Stimulated activated CD8-positive, alpha-beta memory T cell treated with anti-CD3 and anti-CD28 coated beads, Interleukin-12 subunit alpha, Interleukin-12 subunit beta, amount 100 ng/mL, for 24 hours (primary cell): ENCODE measurements around the gene PLA2G4C.

Experiments
- DNase-seq: peaks from one replicate; pipeline ENCODE4 v3.0.0-alpha.2; 2020; ENCODE audit errors: extremely low read depth

The PLA2G4C gene

GRCh38 chr19:48053076-48053475 is 57.5 kb downstream of the PLA2G4C start:
- DNase-seq = no peak

GRCh38 chr19:48051335-48052033 is 59.1 kb downstream of the PLA2G4C start:
- DNase-seq = no peak

- DNase-seq = no peak
These were observed 66.1 kb downstream of the PLA2G4C start for GRCh38 chr19:48044561-48044960.

DNA sequence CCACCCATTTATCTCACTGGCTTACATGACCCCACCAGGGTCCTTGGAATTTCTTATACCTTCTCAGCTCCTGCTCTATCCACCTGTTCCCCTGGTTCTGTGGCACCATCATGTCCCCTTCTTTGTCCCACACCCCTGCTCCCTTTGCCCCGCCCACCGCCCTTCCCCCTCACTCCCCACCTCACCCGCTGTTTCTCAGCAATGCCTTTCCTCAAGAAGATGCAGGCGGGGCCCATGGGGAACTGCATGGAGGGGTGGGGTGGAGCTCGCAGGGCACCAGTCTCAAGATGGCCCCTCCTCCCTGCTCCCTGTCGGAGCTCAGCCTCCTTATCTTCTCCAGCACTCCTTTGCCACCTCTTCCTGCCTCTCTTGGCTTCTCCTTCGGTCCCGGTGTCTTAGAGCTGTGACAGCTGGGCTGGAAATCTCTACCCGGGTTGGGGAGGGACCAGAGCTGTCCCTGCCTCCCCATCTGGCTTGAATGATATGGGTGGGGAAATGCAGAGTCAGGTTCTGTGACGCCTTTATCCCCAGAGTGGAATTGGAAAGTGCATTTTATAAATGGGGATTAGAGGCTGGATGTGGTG is 66.8 kb downstream of the PLA2G4C start, which contains the start of gene CABP5:
CABP5 (minus strand) TSS at position 405 of the 584 bp plus-strand sequence; CDS start at position 248, 157 bp downstream.
- no peak for DNase-seq

DNA sequence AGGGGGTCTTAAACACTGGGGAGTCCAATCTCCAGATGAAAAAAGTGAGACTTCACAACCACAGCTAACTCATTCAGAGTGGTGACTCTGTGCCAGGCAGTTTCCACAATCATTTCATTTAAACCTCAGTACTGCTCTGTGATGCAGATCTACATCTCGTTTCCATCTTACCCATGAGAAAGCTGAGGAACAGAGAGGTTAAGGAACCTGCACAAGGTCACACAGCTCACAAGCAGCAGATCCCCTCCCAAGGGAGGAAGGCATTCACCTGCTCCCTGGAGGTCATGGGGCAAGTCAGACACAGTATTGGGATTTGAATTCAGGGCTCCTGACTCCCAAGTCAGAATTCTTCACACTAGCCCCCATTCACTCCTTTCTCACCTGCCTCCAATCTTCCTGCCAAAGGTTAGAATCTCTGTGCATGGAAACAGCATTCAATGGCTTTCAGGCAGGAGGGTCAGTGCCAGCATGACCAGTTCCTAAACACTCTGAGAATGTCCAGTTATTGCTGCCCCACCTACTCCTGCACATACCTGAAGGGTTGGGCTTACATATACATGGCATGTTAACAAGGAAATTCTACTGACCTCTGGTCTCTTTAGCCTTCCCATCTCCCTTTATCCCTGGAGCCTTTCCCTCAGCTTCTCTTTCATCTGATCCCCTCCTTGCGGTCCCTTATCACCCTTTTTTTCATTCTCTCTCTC is 68.6 kb downstream of the PLA2G4C start:
- no peak for DNase-seq

DNA sequence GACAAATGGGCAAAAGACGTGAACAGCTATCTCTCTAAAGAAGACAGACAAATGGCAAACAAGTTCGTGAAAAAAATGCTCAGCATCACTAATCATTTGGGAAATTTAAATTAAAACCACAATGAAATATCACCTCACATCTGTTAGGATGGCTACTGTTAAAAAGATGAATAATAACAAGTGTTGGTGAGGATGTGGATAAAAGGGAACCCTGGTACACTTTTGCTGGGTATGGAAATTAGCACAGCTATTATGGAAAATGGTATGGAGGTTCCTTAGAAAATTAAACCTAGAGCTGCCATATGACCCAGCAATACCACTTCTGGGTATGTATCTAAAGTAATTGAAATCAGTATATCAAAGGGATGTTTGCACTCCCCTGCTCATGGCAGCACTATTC is 73.9 kb downstream of the PLA2G4C start:
- DNase-seq = no peak

GRCh38 chr19:48033604-48034003 is 77.0 kb downstream of the PLA2G4C start:
- no peak for DNase-seq

- no peak for DNase-seq
These were observed 80.5 kb downstream of the PLA2G4C start for GRCh38 chr19:48030073-48030472.

- no peak for DNase-seq
These were observed 81.2 kb downstream of the PLA2G4C start for GRCh38 chr19:48029431-48029830.

GRCh38 chr19:48025480-48025879 is 85.1 kb downstream of the PLA2G4C start:
- no peak for DNase-seq

DNA sequence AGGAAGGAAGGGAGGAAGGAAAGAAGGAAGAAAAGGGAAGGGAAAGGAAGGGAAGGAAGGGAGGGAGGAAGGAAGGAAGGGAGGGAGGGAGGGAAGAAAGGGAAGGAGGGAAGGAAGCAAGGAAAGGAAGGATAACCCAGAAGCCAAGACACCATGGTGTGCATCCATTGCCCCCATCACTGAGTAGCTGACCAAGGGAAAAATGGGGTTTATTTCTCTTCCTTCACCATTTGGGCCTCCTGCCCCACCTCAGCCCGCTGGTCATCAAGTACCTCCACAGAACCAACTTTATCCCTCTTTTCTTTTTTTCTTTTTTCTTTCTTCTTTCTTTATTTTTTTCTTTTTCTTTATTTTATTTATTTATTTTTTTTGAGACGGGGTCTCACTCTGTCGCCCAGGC is 87.1 kb downstream of the PLA2G4C start:
- no peak for DNase-seq

GRCh38 chr19:48023011-48023410 is 87.6 kb downstream of the PLA2G4C start:
- no peak for DNase-seq

DNA sequence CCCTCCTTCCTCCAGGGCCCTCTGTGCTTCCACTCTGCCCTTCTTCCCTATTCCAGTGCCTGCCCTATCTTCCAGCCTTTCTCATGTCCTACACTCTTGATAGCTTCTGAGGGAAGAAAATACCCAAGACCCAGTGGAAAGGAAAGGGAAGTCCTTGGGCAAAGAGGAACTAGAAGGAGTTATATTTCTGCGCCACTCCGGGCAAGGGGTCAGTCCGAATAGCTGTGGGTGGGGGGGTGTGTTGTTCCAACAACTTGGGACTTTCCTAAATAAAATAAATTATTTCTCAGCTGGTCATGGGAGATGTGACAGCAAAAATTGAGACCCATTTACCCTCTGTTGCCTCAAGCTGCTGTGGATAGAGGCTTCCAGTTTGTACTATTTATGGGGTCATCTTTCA is 89.9 kb downstream of the PLA2G4C start:
- DNase-seq = no peak

DNA sequence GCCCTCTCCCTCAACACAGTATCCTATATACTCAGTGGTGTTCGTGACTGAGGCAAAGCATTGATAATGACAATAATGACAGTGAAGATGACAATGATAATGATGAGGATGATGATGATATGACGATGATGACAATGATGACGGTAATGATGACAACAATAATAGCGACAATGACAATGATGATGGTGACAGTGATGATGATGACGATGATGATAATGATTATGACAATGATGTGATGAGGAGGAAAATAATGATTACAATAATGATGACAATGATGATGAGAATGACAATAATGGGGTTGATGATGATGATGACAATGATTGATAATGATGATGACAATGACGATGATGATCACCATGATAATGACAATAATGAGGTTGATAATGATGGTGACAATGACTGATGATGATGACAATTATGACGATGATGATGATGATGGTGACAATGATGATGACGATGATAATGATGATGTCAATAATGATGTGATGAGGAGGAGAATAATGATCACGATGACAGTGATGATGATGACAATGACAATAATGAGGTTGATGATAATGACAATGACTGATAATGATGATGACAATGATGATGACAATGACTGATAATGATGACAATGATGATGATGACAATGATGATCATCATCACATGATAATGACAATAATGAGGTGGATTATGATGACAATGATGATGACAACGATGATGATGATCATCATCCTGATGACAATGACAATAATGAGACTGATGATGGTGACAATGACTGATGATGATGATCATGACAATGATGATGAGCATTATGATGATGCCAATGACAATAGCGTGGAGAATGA is 99.5 kb downstream of the PLA2G4C start:
- no peak for DNase-seq

DNA sequence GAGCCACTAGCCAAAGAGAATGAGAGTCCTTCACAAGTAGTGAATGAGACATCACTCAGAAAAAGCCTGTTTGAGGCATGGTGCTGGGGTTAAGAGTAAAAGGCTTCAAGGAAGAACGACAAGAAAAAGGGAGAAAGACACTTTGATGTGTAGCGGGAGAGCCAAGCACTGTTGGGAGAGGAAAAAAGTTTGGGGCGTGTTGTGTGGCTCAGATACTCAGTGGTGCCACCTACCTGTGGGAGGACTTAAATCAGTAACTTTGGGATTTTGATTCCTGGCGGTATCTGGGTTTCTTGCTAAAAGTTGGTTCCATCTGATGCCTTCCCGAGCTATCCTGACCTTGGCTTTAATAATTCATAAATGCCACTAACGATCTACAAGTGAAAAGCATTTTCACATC is 103.9 kb downstream of the PLA2G4C start:
- no peak for DNase-seq

- DNase-seq = no peak
These were observed 106.4 kb downstream of the PLA2G4C start for GRCh38 chr19:48004236-48004635.

DNA sequence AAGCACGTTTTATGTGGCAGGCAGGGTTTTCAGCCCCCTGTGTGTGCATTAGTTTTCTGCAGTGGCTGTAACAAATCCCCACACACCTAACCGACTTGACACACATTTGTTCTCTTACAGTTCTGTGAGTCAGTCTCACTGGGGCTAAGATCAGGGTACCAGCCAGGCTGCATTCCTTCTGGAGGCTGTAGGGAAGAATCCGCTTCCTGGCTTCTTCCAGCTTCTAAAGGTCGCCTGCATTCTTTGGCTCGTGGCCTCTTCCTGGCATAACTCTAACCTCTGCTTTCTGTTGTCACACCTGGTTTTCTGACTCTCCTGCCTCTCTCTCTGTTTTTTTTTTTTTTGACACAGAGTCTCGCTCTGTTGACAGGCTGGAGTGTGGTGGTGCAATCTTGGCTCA is 109.8 kb downstream of the PLA2G4C start:
- DNase-seq = no peak

- no peak for DNase-seq
These were observed 111.8 kb downstream of the PLA2G4C start for GRCh38 chr19:47998800-47999199.
